Neuronal stem cell (in vitro differentiated cells): ENCODE measurements around the gene PGLYRP1.

ENCODE experiments used
- DNase-seq: peaks from one replicate; pipeline ENCODE4 v3.0.0-alpha.2; 2013; ENCODE audit warnings: low spot score
- H2AFZ ChIP-seq: one replicate; pipeline ENCODE4 v1.6.1; 2013; ENCODE audit warnings: mild to moderate bottlenecking, low read length, inconsistent platforms
- H2AK5ac ChIP-seq: 2 replicates; pipeline ENCODE4 v1.6.1; 2013; ENCODE audit warnings: low read depth, mild to moderate bottlenecking, inconsistent platforms, low read length, moderate library complexity, mixed read lengths
- H2BK120ac ChIP-seq: 2 replicates; pipeline ENCODE4 v1.6.1; 2013; ENCODE audit warnings: low read depth, mild to moderate bottlenecking, inconsistent platforms, low read length, moderate library complexity, mixed read lengths
- H2BK12ac ChIP-seq: one replicate; pipeline ENCODE4 v1.6.1; 2013; ENCODE audit warnings: low read length, inconsistent platforms
- H2BK15ac ChIP-seq: 2 replicates; pipeline ENCODE4 v1.6.1; 2013; ENCODE audit warnings: mild to moderate bottlenecking, low read length, inconsistent platforms, mixed read lengths
- H2BK5ac ChIP-seq: one replicate; pipeline ENCODE4 v1.6.1; 2013; ENCODE audit warnings: inconsistent platforms, mild to moderate bottlenecking, low read length, moderate library complexity
- H3K14ac ChIP-seq: one replicate; pipeline ENCODE4 v1.6.1; 2013; ENCODE audit warnings: low read length, inconsistent platforms
- H3K18ac ChIP-seq: 2 replicates; pipeline ENCODE4 v1.6.1; 2013; ENCODE audit warnings: low read length, inconsistent platforms
- H3K23ac ChIP-seq: 2 replicates; pipeline ENCODE4 v1.6.1; 2013; ENCODE audit warnings: low read depth, mild to moderate bottlenecking, mixed read lengths, low read length, inconsistent platforms; ENCODE audit not compliant: poor library complexity
- H3K27ac ChIP-seq: replicated peaks from 3 replicates; pipeline ENCODE4 v1.5.1; 2013; ENCODE audit warnings: low read length, inconsistent platforms
- H3K27me3 ChIP-seq, 3 experiments: 2 replicates each; pipeline ENCODE4 v1.6.1; 2013; ENCODE audit warnings: low read length in 3 of 3, mild to moderate bottlenecking in 2 of 3, inconsistent platforms in 1 of 3, low read depth in 1 of 3, mixed read lengths in 1 of 3, moderate library complexity in 1 of 3; ENCODE audit not compliant: control insufficient read depth in 3 of 3, insufficient read depth in 3 of 3
- H3K36me3 ChIP-seq, 2 donors: replicated peaks in 1 of 2; 2 replicates each; pipeline ENCODE4 v1.6.1; 2013; ENCODE audit warnings: low read length in 2 of 2; ENCODE audit not compliant: control insufficient read depth in 2 of 2, insufficient read depth in 2 of 2
- H3K4ac ChIP-seq: 2 replicates; pipeline ENCODE4 v1.6.1; 2013; ENCODE audit warnings: inconsistent platforms, mild to moderate bottlenecking, low read length, moderate library complexity
- H3K4me1 ChIP-seq, 2 donors: 1 replicate in 1 of 2; 2 replicates in 1 of 2; pipeline ENCODE4 v1.6.1; 2013; ENCODE audit warnings: low read length in 2 of 2, low read depth in 1 of 2; ENCODE audit not compliant: control insufficient read depth in 2 of 2, insufficient read depth in 1 of 2
- H3K4me2 ChIP-seq: one replicate; pipeline ENCODE4 v1.6.1; 2013; ENCODE audit warnings: mild to moderate bottlenecking, low read length, inconsistent platforms; ENCODE audit not compliant: insufficient read depth, poor library complexity, severe bottlenecking
- H3K4me3 ChIP-seq, 2 donors: 2 replicates each; pipeline ENCODE4 v1.5.1; 2013; ENCODE audit warnings: low read length in 2 of 2, mild to moderate bottlenecking in 2 of 2, inconsistent platforms in 1 of 2, moderate library complexity in 1 of 2
- H3K79me1 ChIP-seq: one replicate; pipeline ENCODE4 v1.6.1; 2013; ENCODE audit warnings: low read depth, mild to moderate bottlenecking, inconsistent platforms, low read length, moderate library complexity
- H3K9ac ChIP-seq: one replicate; pipeline ENCODE4 v1.6.1; 2013; ENCODE audit warnings: mild to moderate bottlenecking, low read depth, low read length, inconsistent platforms; ENCODE audit not compliant: poor library complexity
- H3K9me3 ChIP-seq, 2 donors: replicated peaks in 1 of 2; 2 replicates each; pipeline versions ENCODE3 to v1.6.1; 2013; ENCODE audit warnings: low read length in 2 of 2, mild to moderate bottlenecking in 2 of 2, inconsistent platforms in 1 of 2, low read depth in 1 of 2, mixed read lengths in 1 of 2, moderate library complexity in 1 of 2; ENCODE audit not compliant: control insufficient read depth in 2 of 2, insufficient read depth in 1 of 2
- H4K8ac ChIP-seq: one replicate; pipeline ENCODE4 v1.6.1; 2013; ENCODE audit warnings: low read depth, mild to moderate bottlenecking, inconsistent platforms, low read length, moderate library complexity
- H4K91ac ChIP-seq: one replicate; pipeline ENCODE4 v1.6.1; 2013; ENCODE audit warnings: low read length, low read depth, mild to moderate bottlenecking, inconsistent platforms; ENCODE audit not compliant: poor library complexity
- WGBS, 2 donors: extraction: QIAGEN DNeasy Blood & Tissue Kit; methylation state at CpG; one replicate each; pipeline ENCODE4 v1.1.7; 2013; ENCODE audit warnings: missing lambda C conversion rate in 2 of 2, mixed read lengths in 1 of 2; ENCODE audit not compliant: insufficient read length in 2 of 2, insufficient replicate concordance in 1 of 2; ENCODE audit errors: extremely low coverage in 2 of 2; 5-methylcytosine and 5-hydroxymethylcytosine counted together

The PGLYRP1 gene

DNA sequence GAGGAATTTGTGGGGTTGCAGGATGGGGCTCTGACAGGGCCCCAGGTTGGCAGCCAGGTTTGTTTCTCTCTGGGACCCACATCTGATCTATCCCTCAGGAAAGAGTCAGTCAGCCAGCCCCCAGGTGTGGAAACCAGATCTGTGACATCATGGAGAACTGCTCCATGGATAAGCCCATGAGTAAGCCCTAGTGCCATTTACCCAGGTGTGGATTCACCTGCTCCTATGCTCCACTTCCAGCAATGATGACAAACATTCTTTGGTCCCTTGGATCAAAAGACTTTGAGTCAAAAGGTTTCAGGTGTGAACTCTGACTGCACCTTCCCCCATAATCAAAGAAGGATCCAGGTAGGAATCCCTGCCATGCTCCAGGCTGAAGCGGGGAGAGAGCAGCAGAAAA, 44.8 kb upstream of the PGLYRP1 start:
- Histone ChIP-seq H4K91ac (no peak overlapping the region), H3K36me3 (no peaks in the 10 kb centered on the region), H3K27me3 (peaks cover 0 to 32% (median 0%) of the 10 kb centered on the region in 3 experiments), H3K4ac (no peak overlapping the region), H2AFZ (no peak overlapping the region), H2BK15ac (no peak overlapping the region), H2BK5ac (no peak overlapping the region), H3K4me3 (no peak overlapping the region), H3K27ac (no peak overlapping the region), H3K79me1 (no peaks in the 10 kb centered on the region), H3K9me3 (no peaks in the 10 kb centered on the region), H2BK120ac (no peak overlapping the region), H3K14ac (no peak overlapping the region), H2BK12ac (no peak overlapping the region), H3K18ac (no peak overlapping the region), H2AK5ac (no peak overlapping the region), H3K4me1 (no peaks in the 10 kb centered on the region), H3K4me2 (no peak overlapping the region), H4K8ac (no peak overlapping the region), H3K23ac (no peak overlapping the region), H3K9ac (no peak overlapping the region)
- no CpG with 5 or more reads among the region's 1 CpG for WGBS, 2 donors
- DNase-seq = no peak

DNA sequence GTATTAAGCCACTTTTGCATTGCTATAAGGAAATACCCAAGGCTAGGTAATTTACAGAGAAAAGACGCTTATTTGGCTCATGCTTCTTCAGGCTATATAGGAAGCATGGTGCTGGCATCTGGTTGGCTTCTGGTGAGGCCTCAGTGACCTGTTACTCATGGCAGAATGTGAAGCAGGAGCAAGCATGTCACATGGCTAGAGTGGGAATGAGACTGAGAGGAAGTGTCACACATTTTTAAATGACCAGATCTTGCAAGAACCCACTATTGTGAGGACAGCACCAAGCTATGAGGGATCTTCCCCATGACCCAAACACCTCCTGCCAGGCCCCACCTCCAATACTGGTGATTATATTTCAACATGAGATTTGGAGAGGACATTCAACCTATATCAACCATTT, 43.6 kb upstream of the PGLYRP1 start:
- no CpG with 5 or more reads among the region's 1 CpG for WGBS, 2 donors
- no peak overlapping the region for H3K27ac ChIP-seq
- no peak overlapping the region for H3K4me2 ChIP-seq
- no peak overlapping the region for H3K9ac ChIP-seq
- no peak overlapping the region for H4K91ac ChIP-seq
- H2BK15ac ChIP-seq = no peak overlapping the region
- no peak overlapping the region for H2AFZ ChIP-seq
- H3K4me1 ChIP-seq = no peaks in the 10 kb centered on the region
- no peak overlapping the region for H2BK12ac ChIP-seq
- H4K8ac ChIP-seq = no peak overlapping the region
- no peaks in the 10 kb centered on the region for H3K79me1 ChIP-seq
- H2BK5ac ChIP-seq = no peak overlapping the region
- H3K9me3 ChIP-seq = peaks cover 2 to 5% of the 10 kb centered on the region in 2 donors
- no peak overlapping the region for H3K4ac ChIP-seq
- H2BK120ac ChIP-seq = no peak overlapping the region
- H2AK5ac ChIP-seq = no peak overlapping the region
- no peak overlapping the region for H3K18ac ChIP-seq
- H3K27me3 ChIP-seq = peaks cover 0 to 23% (median 0%) of the 10 kb centered on the region in 3 experiments
- no peak overlapping the region for H3K14ac ChIP-seq
- no peaks in the 10 kb centered on the region for H3K36me3 ChIP-seq
- H3K4me3 ChIP-seq = no peak overlapping the region
- DNase-seq = no peak
- H3K23ac ChIP-seq = no peak overlapping the region

DNA sequence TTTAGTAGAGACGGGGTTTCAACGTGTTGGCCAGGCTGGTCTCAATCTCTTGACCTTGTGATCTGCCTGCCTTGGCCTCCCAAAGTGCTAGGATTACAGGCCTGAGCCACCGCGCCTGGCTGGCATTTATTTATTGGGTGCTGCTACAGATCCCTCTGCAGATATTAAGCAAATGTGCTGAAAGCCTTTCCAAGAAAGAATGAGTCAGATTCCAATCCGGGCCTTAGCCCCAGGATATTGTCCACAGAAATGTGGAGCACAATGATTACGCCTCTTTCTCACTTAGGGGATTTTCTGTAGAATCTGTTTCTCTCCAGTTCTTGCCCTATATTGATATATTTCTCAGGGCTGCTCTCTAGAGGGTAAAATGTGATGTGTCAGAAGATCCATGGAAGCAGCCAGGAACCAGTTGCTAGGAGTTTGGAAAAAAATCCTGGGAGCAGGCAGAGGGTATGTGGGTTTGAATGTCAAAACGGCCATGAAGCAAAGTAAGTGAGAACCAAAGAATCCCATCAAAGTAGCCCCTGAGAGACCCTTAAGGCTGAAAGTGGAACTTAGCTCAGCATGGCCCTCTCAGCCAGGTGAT, 42.7 kb upstream of the PGLYRP1 start:
- no CpG with 5 or more reads among the region's 7 CpGs for WGBS, 2 donors
- H3K4me1 ChIP-seq = no peaks in the 10 kb centered on the region
- H3K79me1 ChIP-seq = no peaks in the 10 kb centered on the region
- peaks cover 2 to 12% of the 10 kb centered on the region in 2 donors for H3K9me3 ChIP-seq
- no peak overlapping the region for H2BK15ac ChIP-seq
- no peak overlapping the region for H2AFZ ChIP-seq
- H2BK120ac ChIP-seq = no peak overlapping the region
- H4K91ac ChIP-seq = no peak overlapping the region
- no peak overlapping the region for H3K4me2 ChIP-seq
- H3K27me3 ChIP-seq = peaks cover 0 to 15% (median 0%) of the 10 kb centered on the region in 3 experiments
- no peak overlapping the region for H3K4ac ChIP-seq
- no peak for DNase-seq
- H3K27ac ChIP-seq = no peak overlapping the region
- H2BK12ac ChIP-seq = no peak overlapping the region
- no peaks in the 10 kb centered on the region for H3K36me3 ChIP-seq
- no peak overlapping the region for H3K23ac ChIP-seq
- no peak overlapping the region for H4K8ac ChIP-seq
- H3K14ac ChIP-seq = no peak overlapping the region
- no peak overlapping the region for H3K18ac ChIP-seq
- H3K9ac ChIP-seq = no peak overlapping the region
- H3K4me3 ChIP-seq = no peak overlapping the region
- no peak overlapping the region for H2BK5ac ChIP-seq
- H2AK5ac ChIP-seq = no peak overlapping the region

DNA sequence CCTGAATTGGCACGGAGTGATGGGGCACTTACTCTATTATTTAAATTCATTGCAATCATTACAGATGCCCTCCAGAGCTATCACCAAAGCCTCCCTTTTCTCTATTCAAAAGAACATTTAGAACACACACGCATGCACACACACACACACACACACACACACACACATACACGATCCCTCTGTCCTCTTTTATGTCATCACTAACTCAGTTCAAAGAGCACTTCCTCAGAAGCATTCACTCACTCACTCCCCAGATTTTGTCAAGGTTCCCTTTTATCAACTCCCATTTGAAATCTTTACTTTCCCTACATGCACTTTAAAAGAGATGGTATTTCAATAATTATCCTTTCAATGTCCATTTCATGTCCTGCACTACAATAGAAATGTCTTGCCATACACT, 40.3 kb upstream of the PGLYRP1 start:
- Histone ChIP-seq H3K23ac (no peak overlapping the region), H3K18ac (no peak overlapping the region), H3K4ac (no peak overlapping the region), H2BK5ac (no peak overlapping the region), H3K9ac (no peak overlapping the region), H4K91ac (no peak overlapping the region), H2AFZ (no peak overlapping the region), H3K27me3 (no peaks in the 10 kb centered on the region), H3K4me1 (no peaks in the 10 kb centered on the region), H2BK120ac (no peak overlapping the region), H2AK5ac (no peak overlapping the region), H3K4me2 (no peak overlapping the region), H3K36me3 (no peaks in the 10 kb centered on the region), H2BK12ac (no peak overlapping the region), H3K79me1 (no peaks in the 10 kb centered on the region), H3K4me3 (no peak overlapping the region), H3K27ac (no peak overlapping the region), H2BK15ac (no peak overlapping the region), H3K14ac (no peak overlapping the region), H3K9me3 (peaks cover 3 to 18% of the 10 kb centered on the region in 2 donors), H4K8ac (no peak overlapping the region)
- no peak for DNase-seq
- no CpG with 5 or more reads among the region's 3 CpGs for WGBS, 2 donors
